Activated CD8-positive, alpha-beta T cell treated with anti-CD3 and anti-CD28 coated beads for 36 hours (primary cell): Measurements from ENCODE around the gene C9orf40. TPM values are rescaled to one million over a fixed set of nuclear protein-coding genes. Genes with fewer than 3 reads are reported as not detected.

Source experiments
- ATAC-seq: fragments of 200-7000 bp; cut with Tn5 transposase; one replicate; pipeline ENCODE4 v1.10.0; 2021; ENCODE audit warnings: mild to moderate bottlenecking, moderate library complexity
- CTCF ChIA-PET: fragments of 350-600 bp; sonication (Branson Sonifier 250); formaldehyde crosslinking; loops from one replicate; lab custom pipeline; 2021; ENCODE audit warnings: antibody characterized with exemption; lab: Charles Lee
- POLR2A ChIA-PET: fragments of 350-600 bp; sonication (Branson Sonifier 250); formaldehyde crosslinking; loops from one replicate; lab custom pipeline; 2021; ENCODE audit warnings: antibody characterized with exemption; lab: Charles Lee
- DNase-seq: peaks from one replicate; pipeline ENCODE4 v3.0.0-alpha.2; 2020
- H3K27ac Mint-ChIP-seq: one replicate; pipeline ENCODE4 v1.8.0; 2021; ENCODE audit warnings: mild to moderate bottlenecking, mixed read lengths
- H3K27me3 Mint-ChIP-seq: one replicate; pipeline ENCODE4 v1.8.0; 2021; ENCODE audit warnings: mixed read lengths
- H3K36me3 Mint-ChIP-seq: one replicate; pipeline ENCODE4 v1.8.0; 2021; ENCODE audit warnings: low read depth, mixed read lengths
- H3K4me1 Mint-ChIP-seq: one replicate; pipeline ENCODE4 v1.8.0; 2021; ENCODE audit warnings: low read depth, mixed read lengths
- H3K4me3 Mint-ChIP-seq: one replicate; pipeline ENCODE4 v1.8.0; 2021; ENCODE audit warnings: mild to moderate bottlenecking, moderate library complexity, mixed read lengths
- H3K9me3 Mint-ChIP-seq: one replicate; pipeline ENCODE4 v1.8.0; 2021; ENCODE audit warnings: mixed read lengths
- intact Hi-C: fragments of 100-400 bp; cut with micrococcal nuclease; formaldehyde crosslinking; loops from one replicate; pipeline ENCODE4 v1.10.0; 2022
- total RNA-seq, 2 experiments: library from RNA; stranded (reverse); gene quantifications; one replicate each; pipeline ENCODE4 v1.2.3, GENCODE V29; 2021
- TF ChIP-seq, protein P1 (sequence below): fragments of 200-600 bp; IDR thresholded peaks from one replicate; pipeline ENCODE4 v1.8.0; 2022; ENCODE audit warnings: antibody characterized with exemption, mild to moderate bottlenecking

Gene C9orf40
- total RNA-seq, 2 experiments from 2014 or later, result 18.6 to 20.9 TPM

DNA sequence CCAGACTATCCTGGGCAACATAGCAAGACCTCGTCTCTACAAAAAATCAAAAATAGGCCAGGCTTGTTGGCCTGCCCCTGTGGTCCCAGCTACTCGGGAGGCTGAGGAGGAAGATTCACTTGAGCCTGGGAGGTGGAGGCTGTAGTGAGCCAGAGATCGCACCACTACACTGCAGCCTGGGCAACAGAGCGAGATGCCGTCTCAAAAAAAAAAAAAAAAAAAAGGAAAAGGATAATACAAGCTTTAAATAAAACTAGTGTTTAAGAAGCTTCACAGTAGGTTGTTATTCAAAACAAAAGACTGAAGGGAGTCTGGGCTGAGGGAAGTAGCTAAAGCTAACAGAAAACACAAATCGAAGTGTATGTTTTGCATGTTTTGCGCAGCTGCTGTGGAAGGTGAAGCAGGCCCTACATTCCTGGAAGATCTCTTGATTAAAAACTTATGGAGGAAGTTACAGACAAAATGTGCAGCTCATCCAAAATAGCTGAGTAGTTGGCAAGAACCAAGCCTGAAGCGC, 581 bp upstream of the C9orf40 start:
- no peak for ATAC-seq
- Mint-ChIP-seq H3K4me3 (peak overlapping the region; percentile 92), H3K36me3 (peaks cover 16% of the 10 kb centered on the region), H3K4me1 (peaks cover 28% of the 10 kb centered on the region), H3K9me3 (no peaks in the 10 kb centered on the region), H3K27me3 (no peaks in the 10 kb centered on the region), H3K27ac (peak overlapping the region; percentile 88)
- ChIA-PET CTCF (interaction anchor here (0.9 to 7.6 kb wide), 9 partner anchors 10 to 177 kb away, joined by 3 to 68 read pairs (median 5); partner anchors contain the start of genes NMRK1 and OSTF1), POLR2A (interaction anchor here (0.5 to 2.0 kb wide), 2 partner anchors 11 to 123 kb away, joined by 3 to 7 read pairs; no protein-coding TSS in a partner anchor)
- DNase-seq, result no peak
- TF ChIP-seq, protein P1, sequence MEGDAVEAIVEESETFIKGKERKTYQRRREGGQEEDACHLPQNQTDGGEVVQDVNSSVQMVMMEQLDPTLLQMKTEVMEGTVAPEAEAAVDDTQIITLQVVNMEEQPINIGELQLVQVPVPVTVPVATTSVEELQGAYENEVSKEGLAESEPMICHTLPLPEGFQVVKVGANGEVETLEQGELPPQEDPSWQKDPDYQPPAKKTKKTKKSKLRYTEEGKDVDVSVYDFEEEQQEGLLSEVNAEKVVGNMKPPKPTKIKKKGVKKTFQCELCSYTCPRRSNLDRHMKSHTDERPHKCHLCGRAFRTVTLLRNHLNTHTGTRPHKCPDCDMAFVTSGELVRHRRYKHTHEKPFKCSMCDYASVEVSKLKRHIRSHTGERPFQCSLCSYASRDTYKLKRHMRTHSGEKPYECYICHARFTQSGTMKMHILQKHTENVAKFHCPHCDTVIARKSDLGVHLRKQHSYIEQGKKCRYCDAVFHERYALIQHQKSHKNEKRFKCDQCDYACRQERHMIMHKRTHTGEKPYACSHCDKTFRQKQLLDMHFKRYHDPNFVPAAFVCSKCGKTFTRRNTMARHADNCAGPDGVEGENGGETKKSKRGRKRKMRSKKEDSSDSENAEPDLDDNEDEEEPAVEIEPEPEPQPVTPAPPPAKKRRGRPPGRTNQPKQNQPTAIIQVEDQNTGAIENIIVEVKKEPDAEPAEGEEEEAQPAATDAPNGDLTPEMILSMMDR, result no peak
- intact Hi-C loops, result loop anchor here (2.0 to 5.0 kb wide), 2 partner anchors 74 to 134 kb away; partner anchors contain the start of genes NMRK1 and OSTF1

DNA sequence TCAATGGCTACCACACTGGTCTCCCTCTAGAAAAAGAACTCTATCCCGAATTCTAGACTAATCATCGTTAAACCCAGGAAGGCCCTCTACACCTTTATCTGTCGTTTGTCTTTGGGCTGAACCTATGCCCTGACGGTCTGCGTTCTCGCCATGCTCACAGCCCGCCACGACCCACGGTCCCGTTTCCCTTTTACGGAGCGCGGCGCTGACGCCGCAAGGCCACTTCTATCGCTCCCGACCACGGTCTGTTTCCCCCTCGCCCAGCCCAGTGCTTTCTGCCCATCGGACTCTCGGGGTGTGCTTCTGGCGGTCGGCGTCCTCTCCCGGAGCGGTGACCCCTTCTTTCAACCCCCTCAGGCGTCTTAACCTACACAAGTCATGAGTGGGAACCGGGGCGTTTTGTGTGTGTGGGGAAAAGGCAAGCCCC, 974 bp downstream of the C9orf40 start:
- peaks cover 24% of the 10 kb centered on the region for H3K36me3 Mint-ChIP-seq
- intact Hi-C loops, result loop anchor here (2.0 to 5.0 kb wide), 2 partner anchors 75 to 136 kb away; partner anchors contain the start of genes NMRK1 and OSTF1
- ChIA-PET POLR2A (interaction anchor here (0.6 to 2.0 kb wide), 8 partner anchors 10 to 194 kb away, joined by 3 to 10 read pairs (median 4); partner anchors contain the start of gene CARNMT1), CTCF (interaction anchor here (0.9 to 7.6 kb wide), 18 partner anchors 8 to 181 kb away, joined by 3 to 68 read pairs (median 4); partner anchors contain the start of genes CARNMT1 and TRPM6)
- DNase-seq (peak; percentile 53), ATAC-seq (peak; percentile 22)
- peak overlapping the region; percentile 92 for H3K4me3 Mint-ChIP-seq
- H3K4me1 Mint-ChIP-seq, result peaks cover 30% of the 10 kb centered on the region
- no peaks in the 10 kb centered on the region for H3K9me3 Mint-ChIP-seq
- H3K27ac Mint-ChIP-seq, result peak overlapping the region; percentile 88
- TF ChIP-seq, protein P1, result no peak
- no peaks in the 10 kb centered on the region for H3K27me3 Mint-ChIP-seq

DNA sequence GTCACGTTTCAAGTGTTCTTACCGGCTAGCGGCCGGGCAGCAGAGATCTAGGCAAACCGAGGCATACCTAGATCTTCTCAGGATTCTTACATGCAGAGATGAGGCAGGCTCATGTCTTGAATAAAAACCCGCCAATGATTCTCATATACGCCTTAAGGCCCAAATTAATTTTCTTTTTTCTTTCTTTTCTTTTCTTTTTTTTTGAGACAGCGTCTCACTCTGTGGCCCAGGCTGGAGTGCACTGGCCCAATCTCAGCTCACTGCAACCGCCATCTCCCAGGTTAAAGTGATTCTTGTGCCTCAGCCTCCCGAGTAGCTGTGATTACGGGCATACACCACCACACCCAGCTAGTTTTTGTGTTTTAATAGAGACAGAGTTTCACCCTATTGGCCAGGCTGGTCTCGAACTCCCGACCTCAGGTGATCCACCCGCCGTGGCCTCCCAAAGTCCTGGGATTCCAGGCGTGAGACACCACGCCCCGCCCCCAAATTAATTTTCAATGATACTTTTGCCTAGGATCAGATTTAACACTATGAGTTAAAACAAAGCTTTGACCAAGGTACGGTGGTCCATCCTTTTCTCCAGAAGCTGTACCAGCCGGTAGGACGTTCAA, 1.5 kb downstream of the C9orf40 start:
- Mint-ChIP-seq H3K27me3 (no peaks in the 10 kb centered on the region), H3K27ac (peak overlapping the region; percentile 88), H3K4me1 (peaks cover 32% of the 10 kb centered on the region), H3K9me3 (no peaks in the 10 kb centered on the region), H3K4me3 (peak overlapping the region; percentile 92), H3K36me3 (peaks cover 25% of the 10 kb centered on the region)
- no peak for ATAC-seq
- peak; percentile 11 for DNase-seq
- POLR2A ChIA-PET, result interaction anchor here (0.6 to 2.0 kb wide), 3 partner anchors 9 to 136 kb away, joined by 3 to 7 read pairs (median 6); no protein-coding TSS in a partner anchor
- intact Hi-C loops, result loop anchor here (5.0 kb wide), 1 partner anchor 136 kb away; the partner anchor contains the start of genes NMRK1 and OSTF1
- CTCF ChIA-PET, result interaction anchor here (0.7 to 7.6 kb wide), 15 partner anchors 16 to 181 kb away, joined by 3 to 68 read pairs (median 4); partner anchors contain the start of genes CARNMT1 and TRPM6
- TF ChIP-seq, protein P1, result no peak

DNA sequence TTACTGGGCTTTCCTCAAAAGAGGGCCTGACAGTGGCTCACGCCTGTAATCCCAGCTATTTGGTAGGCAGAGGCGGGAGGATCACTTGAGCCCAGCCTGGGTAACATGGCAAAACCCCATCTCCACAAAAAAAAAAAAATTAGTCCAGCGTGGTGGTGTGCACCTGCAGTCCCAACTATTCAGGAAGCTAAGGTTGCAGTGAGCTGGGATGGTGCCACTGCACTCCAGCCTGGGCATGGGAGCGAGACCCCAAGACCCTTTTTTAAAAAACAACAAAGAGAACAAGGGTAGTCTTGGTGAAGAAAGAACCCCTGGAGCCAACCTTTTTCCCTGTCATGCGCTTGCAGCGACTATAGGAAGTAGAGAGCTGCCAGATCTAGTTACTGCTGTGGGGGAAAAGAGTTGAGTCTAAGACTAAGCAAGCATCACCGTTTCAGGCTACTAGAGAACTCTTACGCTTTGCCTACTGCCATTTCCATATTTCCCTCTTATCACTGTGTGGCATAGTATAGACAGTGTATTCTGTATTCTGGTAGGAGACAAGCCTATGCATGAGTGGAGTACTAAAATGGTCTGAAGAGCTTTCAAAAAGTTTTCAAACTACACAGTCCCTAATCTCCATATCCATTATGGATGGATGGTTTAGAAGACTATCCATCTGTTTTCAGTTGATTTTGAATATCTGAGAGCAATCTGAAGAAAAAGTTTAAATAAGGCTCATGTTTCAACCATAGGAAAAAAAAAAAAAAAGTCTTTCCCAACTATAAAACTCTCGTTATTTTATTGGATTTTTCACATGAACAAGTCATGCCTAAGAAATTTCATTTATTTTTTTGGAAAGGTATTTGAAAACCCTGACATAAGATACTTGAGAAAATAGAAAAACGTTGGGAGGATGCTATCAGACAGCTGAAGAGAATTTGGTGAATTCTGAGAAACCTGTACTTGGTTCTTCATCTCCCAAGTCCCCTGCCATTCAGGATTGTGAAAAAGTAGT, 2.6 kb downstream of the C9orf40 start:
- ChIA-PET CTCF (interaction anchor here (0.8 to 7.6 kb wide), 10 partner anchors 41 to 180 kb away, joined by 3 to 68 read pairs (median 4); partner anchors contain the start of gene TRPM6), POLR2A (no interaction called here)
- Mint-ChIP-seq H3K27me3 (no peaks in the 10 kb centered on the region), H3K4me3 (peak overlapping the region; percentile 37), H3K27ac (no peak overlapping the region), H3K36me3 (peaks cover 25% of the 10 kb centered on the region), H3K4me1 (peaks cover 32% of the 10 kb centered on the region), H3K9me3 (no peaks in the 10 kb centered on the region)
- intact Hi-C loops, result loop anchor here (5.0 kb wide), 2 partner anchors 137 to 173 kb away; partner anchors contain the start of genes NMRK1 and OSTF1
- ATAC-seq (no peak), DNase-seq (no peak)
- TF ChIP-seq, protein P1, result no peak
